Stimulated activated effector memory CD8-positive, alpha-beta T cell treated with anti-CD3 and anti-CD28 coated beads, Interleukin-12 subunit alpha, Interleukin-12 subunit beta, amount 100 ng/mL, for 72 hours (primary cell): Measurements from ENCODE around the gene NDUFB6.
A peak's percentile ranks its signal among the peaks of the same experiment; 100 is the strongest.

Experiments used
- ATAC-seq: fragments of 150-1000 bp; cut with Tn5 transposase; 2 replicates; pipeline ENCODE4 v1.10.0; 2021
- DNase-seq, 2 donors: peaks; one replicate each; pipeline ENCODE4 v3.0.0; 2021 to 2022; ENCODE audit warnings: low spot score in 2 of 2
- H3K27ac Mint-ChIP-seq: one replicate; pipeline ENCODE4 v1.8.0; 2022; ENCODE audit warnings: mild to moderate bottlenecking, mixed read lengths
- H3K36me3 Mint-ChIP-seq: one replicate; pipeline ENCODE4 v1.8.0; 2022; ENCODE audit warnings: mild to moderate bottlenecking, mixed read lengths
- H3K4me1 Mint-ChIP-seq: one replicate; pipeline ENCODE4 v1.8.0; 2022; ENCODE audit warnings: mixed read lengths
- H3K4me3 Mint-ChIP-seq: one replicate; pipeline ENCODE4 v1.8.0; 2022; ENCODE audit warnings: mild to moderate bottlenecking, mixed read lengths
- H3K9me3 Mint-ChIP-seq: one replicate; pipeline ENCODE4 v1.8.0; 2022; ENCODE audit warnings: mixed read lengths

The NDUFB6 gene

DNA sequence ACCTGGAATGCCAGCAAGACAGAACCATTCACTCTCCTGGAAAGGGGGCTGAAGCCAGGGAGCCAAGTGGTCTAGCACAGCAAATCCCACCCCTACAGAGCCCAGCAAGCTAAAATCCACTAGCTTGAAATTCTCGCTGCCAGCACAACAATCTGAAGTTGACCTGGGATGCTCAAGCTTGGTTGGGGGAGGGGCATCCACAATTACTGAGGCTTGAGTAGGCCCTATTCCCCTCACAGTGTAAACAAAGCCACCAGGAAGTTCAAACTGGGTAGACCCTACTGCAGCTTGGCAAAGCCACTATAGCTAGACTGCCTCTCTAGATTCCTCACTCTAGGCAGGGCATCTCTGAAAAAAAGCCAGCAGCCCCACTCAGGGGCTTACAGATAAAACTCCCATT lies 64.2 kb downstream of the NDUFB6 start:
- DNase-seq (no peak), ATAC-seq (no peak)
- no peak overlapping the region for H3K27ac Mint-ChIP-seq
- H3K9me3 Mint-ChIP-seq: no peaks in the 10 kb centered on the region
- peaks cover 52% of the 10 kb centered on the region for H3K4me1 Mint-ChIP-seq
- no peak overlapping the region for H3K4me3 Mint-ChIP-seq
- H3K36me3 Mint-ChIP-seq: no peaks in the 10 kb centered on the region

DNA sequence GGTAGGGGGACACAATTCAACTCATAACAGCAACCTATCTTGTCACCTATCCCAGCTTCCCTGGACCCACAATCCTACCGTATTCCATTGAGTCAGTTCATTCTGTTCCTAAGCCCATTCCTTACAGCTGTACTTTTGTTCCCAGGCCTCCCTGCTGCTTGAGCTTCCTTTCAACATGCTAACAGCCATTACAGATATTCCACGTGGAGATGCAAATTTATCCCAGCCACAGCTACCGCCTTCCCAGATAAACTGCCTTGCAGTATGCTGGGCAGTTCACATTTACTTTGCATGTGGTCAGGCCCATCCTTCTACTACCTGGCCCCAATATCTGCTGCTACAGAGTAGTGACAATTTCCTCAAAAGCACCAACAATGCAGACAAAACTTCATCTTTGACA lies 70.0 kb downstream of the NDUFB6 start:
- DNase-seq: no peak
- Mint-ChIP-seq H3K9me3 (no peaks in the 10 kb centered on the region), H3K27ac (peak overlapping the region; percentile 18), H3K36me3 (peaks cover 26% of the 10 kb centered on the region), H3K4me1 (peaks cover 17% of the 10 kb centered on the region), H3K4me3 (no peak overlapping the region)
- no peak for ATAC-seq
